ENCODE measurements around the gene NAPA.

- TF ChIP-seq GATA3 (IDR thresholded peaks at IDR 0.05; ENCODE audit: low read depth, low read length) = no peak
- TF ChIP-seq GATA2 (IDR thresholded peaks at IDR 0.05; ENCODE audit: low read depth, low read length) = no peak
These were observed 29.2 kb upstream of the NAPA start for GRCh38 chr19:47544075-47544474.
